Liver (tissue), 9 donors: ENCODE data around the gene GUK1. TPM values are rescaled to one million over a fixed set of nuclear protein-coding genes. Genes with fewer than 3 reads are reported as not detected.

Experiments
- DNase-seq: peaks from one replicate; pipeline ENCODE4 v3.0.0-alpha.2; 2017; ENCODE audit warnings: low spot score
- H3K27ac ChIP-seq, 2 donors: one replicate each; pipeline ENCODE4 v1.7.0; 2013; ENCODE audit warnings: inconsistent platforms in 2 of 2, low read length in 2 of 2, control low read depth in 1 of 2, low read depth in 1 of 2, mild to moderate bottlenecking in 1 of 2
- H3K27me3 ChIP-seq, 4 donors: one replicate each; pipeline versions ENCODE4 v1.6.1 to v1.7.0; 2013; ENCODE audit warnings: low read length in 3 of 4, inconsistent platforms in 1 of 4, mild to moderate bottlenecking in 1 of 4, moderate library complexity in 1 of 4; ENCODE audit not compliant: control insufficient read depth in 4 of 4, insufficient read depth in 4 of 4
- H3K36me3 ChIP-seq, 4 donors: one replicate each; pipeline versions ENCODE4 v1.6.1 to v1.7.0; 2013; ENCODE audit warnings: low read length in 3 of 4, mild to moderate bottlenecking in 3 of 4, low read depth in 1 of 4, moderate library complexity in 1 of 4; ENCODE audit not compliant: control insufficient read depth in 4 of 4, insufficient read depth in 3 of 4
- H3K4me1 ChIP-seq, 4 donors: one replicate each; pipeline versions ENCODE4 v1.6.1 to v1.7.0; 2013; ENCODE audit warnings: low read length in 3 of 4, mild to moderate bottlenecking in 3 of 4, moderate library complexity in 1 of 4; ENCODE audit not compliant: control insufficient read depth in 4 of 4, insufficient read depth in 4 of 4
- H3K4me3 ChIP-seq, 3 donors: one replicate each; pipeline versions ENCODE4 v1.6.1 to v1.7.0; 2013; ENCODE audit warnings: low read length in 3 of 3, control low read depth in 1 of 3, low read depth in 1 of 3, mild to moderate bottlenecking in 1 of 3
- H3K9ac ChIP-seq, 2 donors: one replicate each; pipeline ENCODE4 v1.7.0; 2013; ENCODE audit warnings: low read length in 2 of 2, mild to moderate bottlenecking in 2 of 2, moderate library complexity in 2 of 2, control low read depth in 1 of 2, low read depth in 1 of 2
- H3K9me3 ChIP-seq, 4 donors: one replicate each; pipeline versions ENCODE4 v1.6.1 to v1.7.0; 2013; ENCODE audit warnings: low read length in 3 of 4; ENCODE audit not compliant: control insufficient read depth in 4 of 4
- EGR1 ChIP-seq, 2 donors: IDR thresholded peaks; 2 replicates each; pipeline ENCODE4 v1.6.1; 2016 to 2018; ENCODE audit warnings: antibody characterized with exemption in 2 of 2, low read depth in 2 of 2
- FOXA1 ChIP-seq: IDR thresholded peaks from 2 replicates; pipeline ENCODE4 v1.6.1; 2016; ENCODE audit warnings: antibody characterized with exemption
- FOXA2 ChIP-seq: IDR thresholded peaks from 2 replicates; pipeline ENCODE4 v1.6.1; 2016; ENCODE audit warnings: antibody characterized with exemption
- GABPA ChIP-seq, 2 donors: IDR thresholded peaks in 1 of 2; conservative IDR thresholded peaks in 1 of 2; 2 replicates each; pipeline ENCODE4 v1.6.1; 2016; ENCODE audit warnings: antibody characterized with exemption in 2 of 2, mild to moderate bottlenecking in 1 of 2, moderate library complexity in 1 of 2
- HNF4G ChIP-seq: IDR thresholded peaks from 2 replicates; pipeline ENCODE4 v1.6.1; 2016; ENCODE audit warnings: antibody characterized with exemption
- JUND ChIP-seq, 2 donors: IDR thresholded peaks; 2 replicates each; pipeline ENCODE4 v1.6.1; 2016; ENCODE audit warnings: antibody characterized with exemption in 2 of 2
- MAX ChIP-seq: IDR thresholded peaks from 2 replicates; pipeline ENCODE4 v1.6.1; 2016; ENCODE audit warnings: antibody characterized with exemption
- NR2F2 ChIP-seq: IDR thresholded peaks from 2 replicates; pipeline ENCODE4 v1.6.1; 2016; ENCODE audit warnings: antibody characterized with exemption
- RAD21 ChIP-seq, 2 donors: IDR thresholded peaks; 2 replicates each; pipeline ENCODE4 v1.6.1; 2016; ENCODE audit warnings: antibody characterized with exemption in 2 of 2, mild to moderate bottlenecking in 2 of 2
- REST ChIP-seq: IDR thresholded peaks from 2 replicates; pipeline ENCODE4 v1.6.1; 2016; ENCODE audit warnings: antibody characterized with exemption, mild to moderate bottlenecking
- RXRA ChIP-seq, 2 donors: IDR thresholded peaks; 2 replicates each; pipeline ENCODE4 v1.6.1; 2017 to 2018; ENCODE audit warnings: antibody characterized with exemption in 2 of 2, mild to moderate bottlenecking in 1 of 2
- SP1 ChIP-seq: IDR thresholded peaks from 2 replicates; pipeline ENCODE4 v1.6.1; 2018; ENCODE audit warnings: antibody characterized with exemption, mild to moderate bottlenecking
- TAF1 ChIP-seq: conservative IDR thresholded peaks from 2 replicates; pipeline ENCODE4 v1.6.1; 2016; ENCODE audit warnings: antibody characterized with exemption, mild to moderate bottlenecking
- YY1 ChIP-seq: IDR thresholded peaks from 2 replicates; pipeline ENCODE4 v1.6.1; 2016; ENCODE audit warnings: antibody characterized with exemption, mild to moderate bottlenecking
- WGBS: extraction: QIAGEN DNeasy Blood & Tissue Kit; methylation state at CpG from one replicate; pipeline ENCODE4 v1.1.7; 2013; 5-methylcytosine and 5-hydroxymethylcytosine counted together
- polyA plus RNA-seq, 2 donors: library from polyadenylated mRNA; stranded (reverse) in 1 of 2; unstranded in 1 of 2; fragments of 200-250 nt in 1 of 2; fragments of >200 nt in 1 of 2; fragmentation: Nextera tagmentation in 1 of 2; extraction: Ambion mirVana in 1 of 2; gene quantifications; one replicate each; pipeline versions ENCODE4 v1.2.1 to v1.2.3, GENCODE V29; 2013 to 2015
- total RNA-seq, 2 donors: library from RNA; depleted of rRNA; stranded (reverse); fragments of >200 nt; gene quantifications; one replicate each; pipeline ENCODE4 v1.2.3, GENCODE V29; 2014
- donor health status: healthy.
- donor health status: healthy.
- donor health status: healthy.
- donor health status: healthy.
- donor health status: healthy.

GUK1 gene
- total and polyA plus RNA-seq, 4 donors = 147 to 251 (median 216) TPM

GRCh38 chr1:228158151-228159007 is 18.3 kb downstream of the GUK1 start:
- Histone ChIP-seq H3K9ac (no peak overlapping the region), H3K36me3 (no peaks in the 10 kb centered on the region), H3K9me3 (no peaks in the 10 kb centered on the region), H3K27ac (no peak overlapping the region), H3K27me3 (no peaks in the 10 kb centered on the region), H3K4me3 (no peak overlapping the region), H3K4me1 (peaks cover 0 to 13% (median 0%) of the 10 kb centered on the region in 4 donors)
- 32% methylated on average over 98 of the region's 98 CpGs for WGBS
- no peak for DNase-seq
- TF ChIP-seq MAX (no peak), JUND (IDR thresholded peaks at IDR 0.05) (no peak), HNF4G (no peak), TAF1 (no peak), FOXA2 (no peak), RXRA (IDR thresholded peaks at IDR 0.05) (no peak), REST (no peak), SP1 (no peak), RAD21 (IDR thresholded peaks at IDR 0.05) (no peak), GABPA (IDR thresholded peaks at IDR 0.05 in 1 of 2, conservative IDR thresholded peaks at IDR 0.05 in 1 of 2) (no peak), EGR1 (IDR thresholded peaks at IDR 0.05; ENCODE audit: low read depth in 2 of 2) (no peak), YY1 (no peak), FOXA1 (no peak), NR2F2 (no peak)

- Histone ChIP-seq H3K9me3 (no peaks in the 10 kb centered on the region), H3K9ac (no peak overlapping the region), H3K4me3 (no peak overlapping the region), H3K27me3 (no peaks in the 10 kb centered on the region), H3K4me1 (peaks cover 0 to 13% (median 0%) of the 10 kb centered on the region in 4 donors), H3K27ac (no peak overlapping the region), H3K36me3 (no peaks in the 10 kb centered on the region)
- TF ChIP-seq YY1 (no peak), RAD21 (IDR thresholded peaks at IDR 0.05) (no peak), RXRA (IDR thresholded peaks at IDR 0.05) (no peak)
- no peak for DNase-seq
- WGBS = 76% methylated on average over 14 of the region's 14 CpGs
Measured at GRCh38 chr1:228159008-228159665, 19.1 kb downstream of the GUK1 start.
